Body of pancreas (tissue), 4 donors: ENCODE data around the gene RAPGEF5.

Source experiments
- POLR2A ChIP-seq, 3 donors: fragments of 450-650 bp; IDR thresholded peaks; one replicate each; pipeline ENCODE4 v1.6.1; 2016; ENCODE audit warnings: antibody characterized with exemption in 3 of 3, mild to moderate bottlenecking in 2 of 3
- TF ChIP-seq, protein P1 (sequence below), 7 experiments: fragments of 450-650 bp in 4 of 7; fragments of 200-600 bp in 3 of 7; sonication (generic) in 3 of 7; IDR thresholded peaks; one replicate each; pipeline ENCODE4 v1.5.1; 2016 to 2019; ENCODE audit warnings: antibody characterized with exemption in 7 of 7

GRCh38 chr7:22390516-22390915 lies 33.6 kb upstream of the RAPGEF5 start:
- TF ChIP-seq, protein P1, sequence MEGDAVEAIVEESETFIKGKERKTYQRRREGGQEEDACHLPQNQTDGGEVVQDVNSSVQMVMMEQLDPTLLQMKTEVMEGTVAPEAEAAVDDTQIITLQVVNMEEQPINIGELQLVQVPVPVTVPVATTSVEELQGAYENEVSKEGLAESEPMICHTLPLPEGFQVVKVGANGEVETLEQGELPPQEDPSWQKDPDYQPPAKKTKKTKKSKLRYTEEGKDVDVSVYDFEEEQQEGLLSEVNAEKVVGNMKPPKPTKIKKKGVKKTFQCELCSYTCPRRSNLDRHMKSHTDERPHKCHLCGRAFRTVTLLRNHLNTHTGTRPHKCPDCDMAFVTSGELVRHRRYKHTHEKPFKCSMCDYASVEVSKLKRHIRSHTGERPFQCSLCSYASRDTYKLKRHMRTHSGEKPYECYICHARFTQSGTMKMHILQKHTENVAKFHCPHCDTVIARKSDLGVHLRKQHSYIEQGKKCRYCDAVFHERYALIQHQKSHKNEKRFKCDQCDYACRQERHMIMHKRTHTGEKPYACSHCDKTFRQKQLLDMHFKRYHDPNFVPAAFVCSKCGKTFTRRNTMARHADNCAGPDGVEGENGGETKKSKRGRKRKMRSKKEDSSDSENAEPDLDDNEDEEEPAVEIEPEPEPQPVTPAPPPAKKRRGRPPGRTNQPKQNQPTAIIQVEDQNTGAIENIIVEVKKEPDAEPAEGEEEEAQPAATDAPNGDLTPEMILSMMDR (IDR thresholded peaks at IDR 0.05): no peak
- TF ChIP-seq POLR2A (IDR thresholded peaks at IDR 0.05): no peak
